Suprapubic skin (tissue), 4 donors: ENCODE measurements around the gene IL1B. TPM values are rescaled to one million over a fixed set of nuclear protein-coding genes. Genes with fewer than 3 reads are reported as not detected.
A peak's percentile ranks its signal among the peaks of the same experiment; 100 is the strongest.
"Not testable (repeated sequence)": the region's sequence is repeated elsewhere in the genome, so short reads cannot be mapped to it uniquely, and the experiment has no call there.

Experiments
- DNase-seq, 2 donors: peaks; one replicate each; pipeline ENCODE4 v3.0.0-alpha.2; 2019; ENCODE audit warnings: low spot score in 2 of 2
- H3K27ac ChIP-seq: fragments of 200-600 bp; sonication (generic); one replicate; pipeline ENCODE4 v1.5.1; 2019
- H3K27me3 ChIP-seq: fragments of 200-600 bp; sonication (generic); one replicate; pipeline ENCODE4 v1.5.1; 2019
- H3K36me3 ChIP-seq: fragments of 200-600 bp; sonication (generic); one replicate; pipeline ENCODE4 v1.5.1; 2019
- H3K4me1 ChIP-seq: fragments of 200-600 bp; sonication (generic); one replicate; pipeline ENCODE4 v1.5.1; 2019
- H3K4me3 ChIP-seq: fragments of 200-600 bp; sonication (generic); one replicate; pipeline ENCODE4 v1.5.1; 2019; ENCODE audit warnings: mild to moderate bottlenecking
- H3K9me3 ChIP-seq: fragments of 200-600 bp; sonication (generic); one replicate; pipeline ENCODE4 v1.5.1; 2019
- CTCF ChIP-seq, 2 donors: fragments of 200-600 bp in 1 of 2; fragments of 450-650 bp in 1 of 2; sonication (generic) in 1 of 2; IDR thresholded peaks; one replicate each; pipeline ENCODE4 v1.5.1; 2016 to 2019; ENCODE audit warnings: antibody characterized with exemption in 2 of 2, mild to moderate bottlenecking in 1 of 2, moderate library complexity in 1 of 2
- EP300 ChIP-seq: sonication (generic); formaldehyde crosslinking; IDR thresholded peaks from one replicate; pipeline ENCODE4 v1.6.1; 2017; ENCODE audit warnings: antibody characterized with exemption
- POLR2A ChIP-seq, 2 donors: fragments of 450-650 bp; IDR thresholded peaks; one replicate each; pipeline ENCODE4 v1.6.1; 2017; ENCODE audit warnings: antibody characterized with exemption in 2 of 2, mild to moderate bottlenecking in 2 of 2, moderate library complexity in 2 of 2
- POLR2AphosphoS5 ChIP-seq, 3 donors: sonication (generic); formaldehyde crosslinking; IDR thresholded peaks; one replicate each; pipeline ENCODE4 v1.6.1; 2017; ENCODE audit warnings: antibody characterized with exemption in 3 of 3
- WGBS: methylation state at CpG from one replicate; pipeline ENCODE4 v1.1.5; 2018; 5-methylcytosine and 5-hydroxymethylcytosine counted together
- total RNA-seq, 4 donors: library from RNA; depleted of rRNA; stranded (reverse); fragments of >200 nt; gene quantifications; one replicate each; pipeline ENCODE4 v1.1.0, GENCODE V29; 2016

Gene IL1B
- total RNA-seq, 4 donors from 2014 or later = 1.2 TPM; not detected in 3

- no peaks in the 10 kb centered on the region for H3K36me3 ChIP-seq
- no peak overlapping the region for H3K27ac ChIP-seq
- 59% methylated on average over 7 of the region's 7 CpGs for WGBS
- TF ChIP-seq POLR2AphosphoS5 (IDR thresholded peaks at IDR 0.05) = peak in 1 of 3 donors; percentile 28
- no peak for TF ChIP-seq CTCF (IDR thresholded peaks at IDR 0.05)
- no peak for DNase-seq
- H3K4me1 ChIP-seq = peaks cover 35% of the 10 kb centered on the region
- H3K27me3 ChIP-seq = peaks cover 12% of the 10 kb centered on the region
- H3K9me3 ChIP-seq = no peaks in the 10 kb centered on the region
- no peak overlapping the region for H3K4me3 ChIP-seq
Observed at GRCh38 chr2:112867701-112868631, 31.4 kb upstream of the IL1B start.

- Histone ChIP-seq H3K27ac (no peak overlapping the region), H3K9me3 (no peaks in the 10 kb centered on the region), H3K4me1 (peaks cover 35% of the 10 kb centered on the region), H3K4me3 (no peak overlapping the region), H3K36me3 (no peaks in the 10 kb centered on the region), H3K27me3 (peaks cover 3% of the 10 kb centered on the region)
- WGBS = 85% methylated on average over 8 of the region's 8 CpGs
- DNase-seq = no peak
- no peak for TF ChIP-seq EP300
- no peak for TF ChIP-seq POLR2AphosphoS5 (IDR thresholded peaks at IDR 0.05)
- TF ChIP-seq POLR2A (IDR thresholded peaks at IDR 0.05) = no peak
- no peak for TF ChIP-seq CTCF (IDR thresholded peaks at IDR 0.05)
Observed at GRCh38 chr2:112866128-112866835, 29.7 kb upstream of the IL1B start.

- TF ChIP-seq POLR2A (IDR thresholded peaks at IDR 0.05) = no peak
- no peak for TF ChIP-seq CTCF (IDR thresholded peaks at IDR 0.05)
- no peak for TF ChIP-seq EP300
- DNase-seq = no peak
- Histone ChIP-seq H3K27me3 (no peaks in the 10 kb centered on the region), H3K4me3 (no peak overlapping the region), H3K9me3 (peaks cover 7% of the 10 kb centered on the region), H3K27ac (no peak overlapping the region), H3K36me3 (no peaks in the 10 kb centered on the region), H3K4me1 (peaks cover 17% of the 10 kb centered on the region)
- WGBS = 87% methylated on average over 1 of the region's 1 CpG
Observed at GRCh38 chr2:112864072-112864471, 27.5 kb upstream of the IL1B start.

GRCh38 chr2:112859406-112860183, 23.0 kb upstream of the IL1B start:
- not testable (repeated sequence) for H3K27me3 ChIP-seq, H3K4me1 ChIP-seq, DNase-seq, H3K36me3 ChIP-seq, H3K9me3 ChIP-seq, H3K27ac ChIP-seq, H3K4me3 ChIP-seq
- 81% methylated on average over 6 of the region's 6 CpGs for WGBS

GRCh38 chr2:112850588-112850987, 14.0 kb upstream of the IL1B start:
- Histone ChIP-seq H3K27me3 (peaks cover 7% of the 10 kb centered on the region), H3K9me3 (no peaks in the 10 kb centered on the region), H3K27ac (no peak overlapping the region), H3K36me3 (no peaks in the 10 kb centered on the region), H3K4me1 (no peaks in the 10 kb centered on the region), H3K4me3 (no peak overlapping the region)
- TF ChIP-seq POLR2AphosphoS5 (IDR thresholded peaks at IDR 0.05) (no peak), POLR2A (IDR thresholded peaks at IDR 0.05) (no peak), CTCF (IDR thresholded peaks at IDR 0.05) (no peak), EP300 (no peak)
- DNase-seq = no peak
- WGBS = 80% methylated on average over 5 of the region's 5 CpGs
